Measurements from ENCODE around the gene FUT2. TPM values are rescaled to one million over a fixed set of nuclear protein-coding genes. Genes with fewer than 3 reads are reported as not detected.

The FUT2 gene
- total RNA-seq, 1 donor from 2014 or later = not detected

DNA sequence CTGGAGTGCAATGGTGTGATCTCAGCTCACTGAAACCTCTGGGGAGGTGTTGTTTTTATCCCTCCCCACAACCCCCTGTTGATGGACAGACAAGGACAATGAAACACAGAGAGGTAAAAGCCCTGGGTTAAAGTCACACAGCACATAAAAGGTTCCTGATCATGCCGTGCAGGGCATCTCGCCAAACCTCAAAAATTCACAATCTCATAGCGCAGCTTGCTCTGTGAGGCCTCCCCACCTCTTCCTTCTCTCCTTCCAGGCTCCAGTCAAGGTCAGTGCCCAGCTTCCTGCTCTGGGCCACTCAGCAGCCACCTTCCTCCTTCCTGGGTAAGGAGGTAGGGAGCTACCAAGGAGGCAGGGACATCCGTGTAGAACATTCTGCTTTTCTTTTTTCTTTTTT is 2.3 kb downstream of the FUT2 start:
- no peaks in the 10 kb centered on the region for H3K9me3 ChIP-seq
- no peak for DNase-seq (ENCODE audit: low spot score in 2 of 2)
- no peaks in the 10 kb centered on the region for H3K27me3 ChIP-seq
- no peak overlapping the region for H3K4me3 ChIP-seq
- no peaks in the 10 kb centered on the region for H3K4me1 ChIP-seq
- TF ChIP-seq CTCF (IDR thresholded peaks at IDR 0.05) = no peak
- no peak overlapping the region for H3K27ac ChIP-seq
- H3K36me3 ChIP-seq = peaks cover 4% of the 10 kb centered on the region in 2 donors
- intact Hi-C loops (cut with DNase I) = no loop called here

DNA sequence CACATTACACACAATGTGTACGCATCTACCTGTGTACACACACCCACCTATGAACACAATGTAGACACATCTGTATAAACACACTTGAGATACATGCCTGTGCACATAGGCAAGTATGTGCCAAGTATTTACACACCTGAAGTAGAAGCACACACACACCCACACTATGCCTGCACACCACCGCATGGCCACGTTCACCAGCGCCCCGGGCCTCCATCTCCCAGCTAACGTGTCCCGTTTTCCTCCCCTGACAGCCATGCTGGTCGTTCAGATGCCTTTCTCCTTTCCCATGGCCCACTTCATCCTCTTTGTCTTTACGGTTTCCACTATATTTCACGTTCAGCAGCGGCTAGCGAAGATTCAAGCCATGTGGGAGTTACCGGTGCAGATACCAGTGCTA is 6.9 kb downstream of the FUT2 start:
- Histone ChIP-seq H3K27ac (no peak overlapping the region), H3K9me3 (no peaks in the 10 kb centered on the region), H3K36me3 (peaks cover 4 to 8% of the 10 kb centered on the region in 2 donors), H3K4me1 (no peaks in the 10 kb centered on the region), H3K27me3 (no peaks in the 10 kb centered on the region), H3K4me3 (no peak overlapping the region)
- TF ChIP-seq CTCF (IDR thresholded peaks at IDR 0.05) = no peak
- DNase-seq (ENCODE audit: low spot score in 2 of 2) = no peak
- intact Hi-C loops (cut with DNase I) = no loop called here

- DNase-seq (ENCODE audit: low spot score in 2 of 2) = no peak
- TF ChIP-seq CTCF (IDR thresholded peaks at IDR 0.05) = no peak
Measured at GRCh38 chr19:48703316-48703715, 7.5 kb downstream of the FUT2 start.

DNA sequence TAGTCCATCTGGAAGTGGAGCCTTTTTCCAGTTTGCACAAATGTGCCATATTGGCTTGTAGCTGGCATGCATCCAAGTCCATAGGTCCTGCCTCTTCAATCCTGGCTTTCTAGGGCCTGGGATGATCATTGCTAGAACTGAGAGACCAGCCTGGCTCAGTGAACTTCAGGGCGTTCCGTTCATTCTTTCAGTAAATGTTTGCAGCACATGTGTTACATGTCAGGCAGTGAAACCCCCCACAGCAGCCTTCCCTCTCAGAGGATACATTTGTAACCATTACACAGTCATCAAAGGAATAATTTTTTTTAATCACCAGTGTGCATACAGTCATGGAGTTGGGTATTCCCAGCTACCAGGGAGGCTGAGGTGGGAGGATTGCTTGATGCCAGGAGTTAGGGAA is 9.7 kb downstream of the FUT2 start:
- Histone ChIP-seq H3K4me3 (no peak overlapping the region), H3K27ac (no peak overlapping the region), H3K9me3 (no peaks in the 10 kb centered on the region), H3K36me3 (peaks cover 4 to 8% of the 10 kb centered on the region in 2 donors), H3K27me3 (no peaks in the 10 kb centered on the region), H3K4me1 (no peaks in the 10 kb centered on the region)
- DNase-seq (ENCODE audit: low spot score in 2 of 2) = no peak
- TF ChIP-seq CTCF (IDR thresholded peaks at IDR 0.05) = no peak
- intact Hi-C loops (cut with DNase I) = no loop called here

More at GRCh38 chr19:48703316-48703715, 7.5 kb downstream of the FUT2 start:
- Histone ChIP-seq H3K36me3 (peaks cover 4 to 8% of the 10 kb centered on the region in 2 donors), H3K27ac (no peak overlapping the region), H3K4me3 (no peak overlapping the region), H3K27me3 (no peaks in the 10 kb centered on the region), H3K9me3 (no peaks in the 10 kb centered on the region), H3K4me1 (no peaks in the 10 kb centered on the region)
- intact Hi-C loops (cut with DNase I) = no loop called here

DNA sequence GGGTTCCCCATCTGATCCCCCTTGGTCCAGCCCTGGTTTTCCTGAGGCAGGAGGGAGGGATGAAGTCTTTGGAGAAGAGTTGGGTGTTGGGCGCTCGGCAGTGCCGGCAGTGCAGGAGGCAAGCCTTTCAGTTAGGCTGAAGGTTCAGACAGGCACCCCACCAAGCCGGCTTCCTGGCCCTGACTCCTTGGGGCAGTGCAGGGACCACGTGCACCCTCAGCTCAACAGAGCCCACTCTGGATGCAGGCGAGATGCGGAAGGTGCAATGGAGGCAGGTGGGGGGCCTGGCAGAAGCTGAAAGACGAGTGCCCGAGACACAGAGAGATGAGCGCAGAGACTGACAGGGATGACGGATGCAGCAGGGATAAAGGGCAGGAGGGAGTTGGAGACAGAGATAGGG is 12.7 kb downstream of the FUT2 start:
- H3K4me1 ChIP-seq = peaks cover 2 to 3% of the 10 kb centered on the region in 2 donors
- no peak overlapping the region for H3K4me3 ChIP-seq
- intact Hi-C loops (cut with DNase I) = no loop called here
- no peaks in the 10 kb centered on the region for H3K9me3 ChIP-seq
- no peaks in the 10 kb centered on the region for H3K27me3 ChIP-seq
- peaks cover 0 to 2% of the 10 kb centered on the region in 2 donors for H3K36me3 ChIP-seq
- TF ChIP-seq CTCF (IDR thresholded peaks at IDR 0.05) = no peak
- no peak overlapping the region for H3K27ac ChIP-seq
- DNase-seq (ENCODE audit: low spot score in 2 of 2) = no peak

GRCh38 chr19:48711106-48711662 is 15.4 kb downstream of the FUT2 start:
- intact Hi-C loops (cut with DNase I) = loop anchor here (5.0 to 10.0 kb wide), 2 partner anchors 126 to 346 kb away; partner anchors contain the start of genes HSD17B14, SYNGR4 and TMEM143
- no peak overlapping the region for H3K27ac ChIP-seq
- H3K36me3 ChIP-seq = no peaks in the 10 kb centered on the region
- TF ChIP-seq CTCF (IDR thresholded peaks at IDR 0.05) = no peak
- H3K27me3 ChIP-seq = no peaks in the 10 kb centered on the region
- H3K9me3 ChIP-seq = no peaks in the 10 kb centered on the region
- H3K4me3 ChIP-seq = no peak overlapping the region
- DNase-seq (ENCODE audit: low spot score in 2 of 2) = no peak
- H3K4me1 ChIP-seq = peaks cover 12 to 14% of the 10 kb centered on the region in 2 donors
